NT2/D1 (cell line): Measurements from ENCODE around the gene ASNSD1.

Source experiments
- YY1 ChIP-seq: IDR thresholded peaks from 2 replicates; pipeline ENCODE4 v1.6.1; 2011; ENCODE audit not compliant: insufficient read length, insufficient read depth
- ZNF274 ChIP-seq: IDR thresholded peaks from 2 replicates; pipeline ENCODE4 v1.6.1; 2011; ENCODE audit warnings: mild to moderate bottlenecking, low read depth, low read length

DNA sequence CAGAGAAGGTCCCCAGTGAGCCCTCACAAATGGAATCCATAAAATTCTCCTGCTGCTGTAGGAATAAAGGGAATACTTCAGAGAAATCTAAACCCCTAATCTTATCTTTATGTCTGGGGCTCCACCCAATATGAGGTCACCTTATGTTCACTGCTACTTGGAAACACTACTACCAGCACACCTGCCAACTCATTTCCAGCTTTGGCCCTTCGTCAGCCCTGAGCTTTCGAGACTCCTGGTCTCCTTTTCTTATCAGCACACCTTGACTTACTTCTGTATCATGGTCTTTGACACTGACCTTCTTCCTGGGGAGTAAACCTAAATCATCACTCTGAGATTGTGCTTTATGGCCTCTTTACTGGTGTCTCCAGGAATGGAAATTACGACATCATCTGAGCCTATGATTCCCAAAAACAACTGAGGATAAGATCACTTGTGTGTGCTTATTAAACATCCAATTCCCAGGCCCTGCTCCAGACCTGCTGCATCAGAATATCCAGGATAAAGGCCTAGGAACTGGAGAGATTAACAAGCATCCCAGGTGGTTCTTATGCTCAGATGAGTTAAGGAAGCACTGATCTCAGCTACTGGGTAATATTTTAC is 22.2 kb upstream of the ASNSD1 start:
- TF ChIP-seq ZNF274, result no peak
- no peak for TF ChIP-seq YY1
